OCI-LY3 (cell line): Measurements from ENCODE around the gene SHE.

Source experiments
- CTCF ChIP-seq: fragments of 200-600, 300-600 bp; sonication (generic); IDR thresholded peaks from 2 replicates; pipeline ENCODE4 v1.5.1; 2014; ENCODE audit warnings: antibody characterized with exemption, low read length, low read depth
- EZH2phosphoT487 ChIP-seq: fragments of 200-600 bp; shearing (Covaris generic); IDR thresholded peaks from 2 replicates; pipeline ENCODE4 v1.6.1; 2018; ENCODE audit warnings: antibody characterized with exemption, mixed run types, low read depth

GRCh38 chr1:154453161-154453560 is 49.1 kb downstream of the SHE start:
- TF ChIP-seq CTCF: no peak
- no peak for TF ChIP-seq EZH2phosphoT487
